ENCODE measurements around the gene CNTROB. TPM values are rescaled to one million over a fixed set of nuclear protein-coding genes. Genes with fewer than 3 reads are reported as not detected.

Gene CNTROB
- polyA plus RNA-seq, 1 donor from 2014 or later: 48.7 TPM

DNA sequence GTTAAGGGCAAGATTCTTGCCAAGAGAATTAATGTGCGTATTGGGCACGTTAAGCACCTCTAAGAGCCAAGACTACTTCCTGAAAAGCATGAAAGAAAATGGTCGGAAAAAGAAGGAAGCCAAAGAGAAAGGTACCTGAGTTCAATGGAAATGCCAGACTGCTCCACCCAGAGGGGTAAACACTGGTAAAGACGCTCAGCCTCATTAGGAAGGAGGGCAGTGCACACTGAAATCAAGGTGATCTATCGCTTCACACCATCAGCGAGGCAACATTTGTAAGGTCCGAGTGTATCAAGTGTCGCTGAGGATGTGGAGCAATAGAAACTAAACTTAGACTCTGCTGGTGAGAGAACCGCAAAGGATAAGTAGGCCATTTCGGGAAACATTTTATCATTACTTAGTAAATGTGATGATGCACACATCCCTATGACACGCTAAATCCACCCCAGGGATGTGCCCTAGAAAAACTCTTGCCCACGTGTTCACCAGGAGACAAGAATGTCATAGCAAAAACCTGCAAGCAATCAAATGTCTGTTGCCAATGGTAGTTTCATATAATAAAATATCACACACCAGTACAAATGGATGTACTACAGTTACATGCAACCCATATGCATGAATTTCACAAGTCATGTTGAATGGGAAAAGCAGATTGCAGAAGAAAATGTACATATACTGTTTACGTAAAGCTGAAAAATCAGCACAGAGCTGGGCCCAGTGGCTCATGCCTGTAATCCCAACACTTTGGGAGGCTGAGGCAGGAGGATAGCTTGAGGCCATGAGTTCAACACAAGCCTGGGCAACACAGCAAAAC is 23.6 kb downstream of the CNTROB start:
- Histone ChIP-seq H3K27me3 (ENCODE audit: insufficient read depth, low read depth, low read length) (no peaks in the 10 kb centered on the region), H3K27ac (ENCODE audit: low read length) (no peak overlapping the region), H3K9me2 (ENCODE audit: insufficient read depth, low read length) (no peaks in the 10 kb centered on the region), H3F3A (ENCODE audit: insufficient read depth, low read length, poor library complexity, severe bottlenecking) (no peaks in the 10 kb centered on the region), H3K36me3 (ENCODE audit: insufficient read depth, low read length) (no peaks in the 10 kb centered on the region), H3K4me2 (ENCODE audit: low read length) (no peak overlapping the region), H3K79me2 (replicated peaks; ENCODE audit: insufficient read depth, low read length) (no peaks in the 10 kb centered on the region), H2AFZ (ENCODE audit: low read depth, low read length) (no peak overlapping the region), H3K9me3 (ENCODE audit: low read length) (no peaks in the 10 kb centered on the region), H3K9ac (ENCODE audit: low read length) (no peak overlapping the region), H3K4me3 (ENCODE audit: low read length) (no peak overlapping the region), H4K20me1 (ENCODE audit: insufficient read depth) (no peaks in the 10 kb centered on the region)
- TF ChIP-seq EP300 (conservative IDR thresholded peaks at IDR 0.05; ENCODE audit: poor library complexity, severe bottlenecking) (no peak), TAF1 (IDR thresholded peaks at IDR 0.05; ENCODE audit: low read depth) (no peak)

GRCh38 chr17:7956228-7956965 is 24.4 kb downstream of the CNTROB start:
- no peak overlapping the region for H3K4me2 ChIP-seq (ENCODE audit: low read length)
- H3K9me2 ChIP-seq (ENCODE audit: insufficient read depth, low read length): no peaks in the 10 kb centered on the region
- no peaks in the 10 kb centered on the region for H3F3A ChIP-seq (ENCODE audit: insufficient read depth, low read length, poor library complexity, severe bottlenecking)
- no peak overlapping the region for H3K4me3 ChIP-seq (ENCODE audit: low read length)
- H3K27ac ChIP-seq (ENCODE audit: low read length): no peak overlapping the region
- H3K27me3 ChIP-seq (ENCODE audit: insufficient read depth, low read depth, low read length): no peaks in the 10 kb centered on the region
- H4K20me1 ChIP-seq (ENCODE audit: insufficient read depth): no peaks in the 10 kb centered on the region
- TF ChIP-seq EP300 (conservative IDR thresholded peaks at IDR 0.05; ENCODE audit: poor library complexity, severe bottlenecking): no peak
- no peak for TF ChIP-seq POLR2AphosphoS5 (IDR thresholded peaks at IDR 0.05)
- TF ChIP-seq, protein P1, sequence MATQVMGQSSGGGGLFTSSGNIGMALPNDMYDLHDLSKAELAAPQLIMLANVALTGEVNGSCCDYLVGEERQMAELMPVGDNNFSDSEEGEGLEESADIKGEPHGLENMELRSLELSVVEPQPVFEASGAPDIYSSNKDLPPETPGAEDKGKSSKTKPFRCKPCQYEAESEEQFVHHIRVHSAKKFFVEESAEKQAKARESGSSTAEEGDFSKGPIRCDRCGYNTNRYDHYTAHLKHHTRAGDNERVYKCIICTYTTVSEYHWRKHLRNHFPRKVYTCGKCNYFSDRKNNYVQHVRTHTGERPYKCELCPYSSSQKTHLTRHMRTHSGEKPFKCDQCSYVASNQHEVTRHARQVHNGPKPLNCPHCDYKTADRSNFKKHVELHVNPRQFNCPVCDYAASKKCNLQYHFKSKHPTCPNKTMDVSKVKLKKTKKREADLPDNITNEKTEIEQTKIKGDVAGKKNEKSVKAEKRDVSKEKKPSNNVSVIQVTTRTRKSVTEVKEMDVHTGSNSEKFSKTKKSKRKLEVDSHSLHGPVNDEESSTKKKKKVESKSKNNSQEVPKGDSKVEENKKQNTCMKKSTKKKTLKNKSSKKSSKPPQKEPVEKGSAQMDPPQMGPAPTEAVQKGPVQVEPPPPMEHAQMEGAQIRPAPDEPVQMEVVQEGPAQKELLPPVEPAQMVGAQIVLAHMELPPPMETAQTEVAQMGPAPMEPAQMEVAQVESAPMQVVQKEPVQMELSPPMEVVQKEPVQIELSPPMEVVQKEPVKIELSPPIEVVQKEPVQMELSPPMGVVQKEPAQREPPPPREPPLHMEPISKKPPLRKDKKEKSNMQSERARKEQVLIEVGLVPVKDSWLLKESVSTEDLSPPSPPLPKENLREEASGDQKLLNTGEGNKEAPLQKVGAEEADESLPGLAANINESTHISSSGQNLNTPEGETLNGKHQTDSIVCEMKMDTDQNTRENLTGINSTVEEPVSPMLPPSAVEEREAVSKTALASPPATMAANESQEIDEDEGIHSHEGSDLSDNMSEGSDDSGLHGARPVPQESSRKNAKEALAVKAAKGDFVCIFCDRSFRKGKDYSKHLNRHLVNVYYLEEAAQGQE (IDR thresholded peaks at IDR 0.05; ENCODE audit: borderline replicate concordance): no peak
- no peak for TF ChIP-seq MXI1 (conservative IDR thresholded peaks at IDR 0.05; ENCODE audit: poor library complexity, severe bottlenecking)
- TF ChIP-seq EZH2 (IDR thresholded peaks at IDR 0.05; ENCODE audit: borderline replicate concordance, insufficient read depth, low read length, poor library complexity, severe bottlenecking): no peak
- TF ChIP-seq RAD21 (conservative IDR thresholded peaks at IDR 0.05): no peak
- TF ChIP-seq CTCF (IDR thresholded peaks at IDR 0.05; ENCODE audit: poor library complexity, severe bottlenecking): no peak
- TF ChIP-seq SMC3 (conservative IDR thresholded peaks at IDR 0.05; ENCODE audit: poor library complexity): no peak
- no peaks in the 10 kb centered on the region for H3K79me2 ChIP-seq (replicated peaks; ENCODE audit: insufficient read depth, low read length)
- H3K36me3 ChIP-seq (ENCODE audit: insufficient read depth, low read length): no peaks in the 10 kb centered on the region
- H3K9ac ChIP-seq (ENCODE audit: low read length): no peak overlapping the region
- no peak overlapping the region for H2AFZ ChIP-seq (ENCODE audit: low read depth, low read length)
- H3K9me3 ChIP-seq (ENCODE audit: low read length): no peaks in the 10 kb centered on the region

Measured in neural cell (in vitro differentiated cells).